ENCODE results near the gene TMEM229B. TPM values are rescaled to one million over a fixed set of nuclear protein-coding genes. Genes with fewer than 3 reads are reported as not detected.
A peak's percentile ranks its signal among the peaks of the same experiment; 100 is the strongest.

The TMEM229B gene
- total RNA-seq = 10 to 100 TPM; 20.0 to 20.9 TPM

GRCh38 chr14:67487937-67488893, at the start of gene TMEM229B:
TSS of gene TMEM229B (minus strand) at chr14:67488721. CDS start at chr14:67473923, 14,798 bp downstream.
- peaks cover 11% of the 10 kb centered on the region for H3K9me3 Mint-ChIP-seq
- peak; percentile 82 for DNase-seq
- peaks cover 21% of the 10 kb centered on the region for H3K36me3 Mint-ChIP-seq
- ATAC-seq (ENCODE audit: low read depth) = peak; percentile 98
- H3K27me3 Mint-ChIP-seq = peaks cover 2% of the 10 kb centered on the region
- H3K27ac Mint-ChIP-seq = peak within 1 kb of the TSS; percentile 99
- H3K4me1 Mint-ChIP-seq = peaks cover 41% of the 10 kb centered on the region
- POLR2A ChIA-PET = interaction anchor here (0.6 to 1.6 kb wide), 12 partner anchors 8 to 1305 kb away, joined by 3 to 8 read pairs (median 4); partner anchors contain the start of genes PLEKHH1 and ZFP36L1
- peak within 1 kb of the TSS; percentile 92 for H3K4me3 Mint-ChIP-seq

GRCh38 chr14:67537736-67538135, 49.2 kb upstream of the TMEM229B start:
- Mint-ChIP-seq H3K27me3 (peaks cover 51% of the 10 kb centered on the region), H3K27ac (no peak overlapping the region), H3K4me1 (peaks cover 6% of the 10 kb centered on the region), H3K9me3 (no peaks in the 10 kb centered on the region), H3K4me3 (no peak overlapping the region), H3K36me3 (no peaks in the 10 kb centered on the region)
- POLR2A ChIA-PET = no interaction called here
- DNase-seq (no peak), ATAC-seq (ENCODE audit: low read depth) (no peak)

DNA sequence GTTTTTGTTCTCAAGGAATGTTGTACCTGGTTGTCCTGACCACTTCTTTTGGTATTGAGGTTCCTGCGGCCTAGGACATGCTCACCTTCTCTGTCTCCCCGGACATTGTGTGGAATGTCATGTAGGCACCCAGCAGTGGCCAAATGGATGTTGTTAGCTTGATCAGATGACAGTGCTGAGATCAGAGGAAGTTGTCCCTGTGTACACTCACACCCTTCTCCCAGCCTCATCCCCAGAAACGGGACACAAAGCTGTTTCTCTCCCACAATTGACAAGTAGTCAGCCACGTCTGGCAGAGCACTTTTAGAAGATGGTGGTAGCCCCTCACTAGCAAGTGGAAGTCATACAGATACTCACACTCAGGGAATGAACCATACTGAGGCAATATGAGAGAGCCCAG, 47.6 kb upstream of the TMEM229B start:
- no peak overlapping the region for H3K4me3 Mint-ChIP-seq
- DNase-seq = no peak
- no peak overlapping the region for H3K27ac Mint-ChIP-seq
- ATAC-seq (ENCODE audit: low read depth) = no peak
- H3K36me3 Mint-ChIP-seq = no peaks in the 10 kb centered on the region
- H3K9me3 Mint-ChIP-seq = no peaks in the 10 kb centered on the region
- peaks cover 55% of the 10 kb centered on the region for H3K27me3 Mint-ChIP-seq
- peaks cover 7% of the 10 kb centered on the region for H3K4me1 Mint-ChIP-seq
- POLR2A ChIA-PET = no interaction called here

GRCh38 chr14:67533754-67534085, 45.2 kb upstream of the TMEM229B start:
- no peaks in the 10 kb centered on the region for H3K36me3 Mint-ChIP-seq

GRCh38 chr14:67532998-67533753, 44.7 kb upstream of the TMEM229B start, which contains the start of gene PLEKHH1:
TSS of gene PLEKHH1 (plus strand) at chr14:67533290. CDS start at chr14:67541868, 8,578 bp downstream.
- Mint-ChIP-seq H3K4me1 (peaks cover 7% of the 10 kb centered on the region), H3K27ac (no peak within 1 kb of the TSS), H3K4me3 (peak within 1 kb of the TSS; percentile 69), H3K36me3 (no peaks in the 10 kb centered on the region), H3K9me3 (no peaks in the 10 kb centered on the region), H3K27me3 (peaks cover 63% of the 10 kb centered on the region)
- POLR2A ChIA-PET = interaction anchor here (1.3 kb wide), 1 partner anchor 45 kb away, joined by 4 read pairs; the partner anchor contains the start of gene TMEM229B
- ATAC-seq (ENCODE audit: low read depth) (peak; percentile 94), DNase-seq (peak; percentile 71)

More at GRCh38 chr14:67533754-67534085, 45.2 kb upstream of the TMEM229B start:
- H3K27ac Mint-ChIP-seq = no peak overlapping the region
- H3K4me3 Mint-ChIP-seq = peak overlapping the region; percentile 69
- ATAC-seq (ENCODE audit: low read depth) (no peak), DNase-seq (no peak)
- POLR2A ChIA-PET = interaction anchor here (1.3 kb wide), 1 partner anchor 45 kb away, joined by 4 read pairs; the partner anchor contains the start of gene TMEM229B
- peaks cover 62% of the 10 kb centered on the region for H3K27me3 Mint-ChIP-seq
- peaks cover 7% of the 10 kb centered on the region for H3K4me1 Mint-ChIP-seq
- no peaks in the 10 kb centered on the region for H3K9me3 Mint-ChIP-seq

GRCh38 chr14:67532606-67532997, 44.1 kb upstream of the TMEM229B start:
- H3K9me3 Mint-ChIP-seq = no peaks in the 10 kb centered on the region
- no peak overlapping the region for H3K27ac Mint-ChIP-seq
- peaks cover 60% of the 10 kb centered on the region for H3K27me3 Mint-ChIP-seq
- POLR2A ChIA-PET = interaction anchor here (1.3 kb wide), 1 partner anchor 44 kb away, joined by 4 read pairs; the partner anchor contains the start of gene TMEM229B
- peaks cover 5% of the 10 kb centered on the region for H3K4me1 Mint-ChIP-seq
- ATAC-seq (ENCODE audit: low read depth) = no peak
- no peaks in the 10 kb centered on the region for H3K36me3 Mint-ChIP-seq
- peak overlapping the region; percentile 50 for H3K4me3 Mint-ChIP-seq
- no peak for DNase-seq

- no peak overlapping the region for H3K4me3 Mint-ChIP-seq
Observed at GRCh38 chr14:67529947-67530935, 41.7 kb upstream of the TMEM229B start.

DNA sequence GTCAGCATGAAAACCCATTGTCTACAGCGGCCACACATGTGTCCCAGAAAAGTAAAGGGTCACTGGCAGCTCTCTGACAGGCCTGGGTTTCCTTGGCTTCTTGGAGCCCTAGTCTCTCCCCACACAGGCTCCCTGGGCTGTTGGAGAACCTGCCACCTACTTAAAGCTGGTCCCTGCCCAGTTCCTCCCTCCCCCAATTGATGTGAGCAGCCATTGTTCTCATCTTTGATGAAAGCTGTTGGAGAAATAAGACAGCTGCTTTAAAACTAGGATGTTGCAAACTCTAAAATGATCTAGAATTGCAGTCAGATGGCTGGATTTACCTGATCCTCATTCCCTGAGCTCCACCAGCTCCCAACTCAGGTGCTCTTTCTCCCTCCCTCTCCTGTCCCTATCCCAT, 39.8 kb upstream of the TMEM229B start:
- Mint-ChIP-seq H3K27me3 (peaks cover 58% of the 10 kb centered on the region), H3K4me1 (peaks cover 5% of the 10 kb centered on the region), H3K9me3 (no peaks in the 10 kb centered on the region), H3K27ac (no peak overlapping the region), H3K4me3 (no peak overlapping the region), H3K36me3 (no peaks in the 10 kb centered on the region)
- POLR2A ChIA-PET = interaction anchor here (1.1 kb wide), 1 partner anchor 72 kb away, joined by 4 read pairs; the partner anchor contains the start of gene PIGH
- DNase-seq = no peak
- ATAC-seq (ENCODE audit: low read depth) = no peak

More at GRCh38 chr14:67529947-67530935, 41.7 kb upstream of the TMEM229B start:
- H3K36me3 Mint-ChIP-seq = no peaks in the 10 kb centered on the region
- peaks cover 61% of the 10 kb centered on the region for H3K27me3 Mint-ChIP-seq
- no peak overlapping the region for H3K27ac Mint-ChIP-seq
- H3K4me1 Mint-ChIP-seq = peaks cover 6% of the 10 kb centered on the region
- POLR2A ChIA-PET = no interaction called here
- DNase-seq (no peak), ATAC-seq (ENCODE audit: low read depth) (no peak)
- no peaks in the 10 kb centered on the region for H3K9me3 Mint-ChIP-seq

GRCh38 chr14:67527756-67528155, 39.2 kb upstream of the TMEM229B start:
- Mint-ChIP-seq H3K9me3 (no peaks in the 10 kb centered on the region), H3K4me1 (peaks cover 5% of the 10 kb centered on the region), H3K36me3 (no peaks in the 10 kb centered on the region), H3K4me3 (no peak overlapping the region), H3K27me3 (peaks cover 61% of the 10 kb centered on the region), H3K27ac (no peak overlapping the region)
- POLR2A ChIA-PET = interaction anchor here (0.6 to 1.1 kb wide), 2 partner anchors 72 to 159 kb away, joined by 3 to 4 read pairs; partner anchors contain the start of gene PIGH
- DNase-seq = no peak
- ATAC-seq (ENCODE audit: low read depth) = no peak

GRCh38 chr14:67526676-67527459, 38.3 kb upstream of the TMEM229B start:
- POLR2A ChIA-PET = interaction anchor here (1.1 kb wide), 1 partner anchor 73 kb away, joined by 4 read pairs; the partner anchor contains the start of gene PIGH

GRCh38 chr14:67526181-67526580, 37.7 kb upstream of the TMEM229B start:
- DNase-seq (no peak), ATAC-seq (ENCODE audit: low read depth) (no peak)
- Mint-ChIP-seq H3K27me3 (peaks cover 63% of the 10 kb centered on the region), H3K36me3 (no peaks in the 10 kb centered on the region), H3K4me1 (peaks cover 1% of the 10 kb centered on the region), H3K9me3 (no peaks in the 10 kb centered on the region), H3K27ac (no peak overlapping the region), H3K4me3 (no peak overlapping the region)
- POLR2A ChIA-PET = no interaction called here

More at GRCh38 chr14:67526676-67527459, 38.3 kb upstream of the TMEM229B start:
- Mint-ChIP-seq H3K36me3 (no peaks in the 10 kb centered on the region), H3K27ac (no peak overlapping the region), H3K4me1 (peaks cover 1% of the 10 kb centered on the region), H3K4me3 (no peak overlapping the region), H3K27me3 (peaks cover 61% of the 10 kb centered on the region), H3K9me3 (no peaks in the 10 kb centered on the region)
- DNase-seq (no peak), ATAC-seq (ENCODE audit: low read depth) (peak; percentile 85)
